DMS153 treated with DMSO at 0.1 percent for 48 hours (cell line): ENCODE data around the gene FAM110D.
A peak's percentile ranks its signal among the peaks of the same experiment; 100 is the strongest.

Experiments
- DNase-seq: peaks from one replicate; lab custom pipeline; 2025; ENCODE audit not compliant: unreplicated experiment; lab: John Stamatoyannopoulos, UW

Gene FAM110D

DNA sequence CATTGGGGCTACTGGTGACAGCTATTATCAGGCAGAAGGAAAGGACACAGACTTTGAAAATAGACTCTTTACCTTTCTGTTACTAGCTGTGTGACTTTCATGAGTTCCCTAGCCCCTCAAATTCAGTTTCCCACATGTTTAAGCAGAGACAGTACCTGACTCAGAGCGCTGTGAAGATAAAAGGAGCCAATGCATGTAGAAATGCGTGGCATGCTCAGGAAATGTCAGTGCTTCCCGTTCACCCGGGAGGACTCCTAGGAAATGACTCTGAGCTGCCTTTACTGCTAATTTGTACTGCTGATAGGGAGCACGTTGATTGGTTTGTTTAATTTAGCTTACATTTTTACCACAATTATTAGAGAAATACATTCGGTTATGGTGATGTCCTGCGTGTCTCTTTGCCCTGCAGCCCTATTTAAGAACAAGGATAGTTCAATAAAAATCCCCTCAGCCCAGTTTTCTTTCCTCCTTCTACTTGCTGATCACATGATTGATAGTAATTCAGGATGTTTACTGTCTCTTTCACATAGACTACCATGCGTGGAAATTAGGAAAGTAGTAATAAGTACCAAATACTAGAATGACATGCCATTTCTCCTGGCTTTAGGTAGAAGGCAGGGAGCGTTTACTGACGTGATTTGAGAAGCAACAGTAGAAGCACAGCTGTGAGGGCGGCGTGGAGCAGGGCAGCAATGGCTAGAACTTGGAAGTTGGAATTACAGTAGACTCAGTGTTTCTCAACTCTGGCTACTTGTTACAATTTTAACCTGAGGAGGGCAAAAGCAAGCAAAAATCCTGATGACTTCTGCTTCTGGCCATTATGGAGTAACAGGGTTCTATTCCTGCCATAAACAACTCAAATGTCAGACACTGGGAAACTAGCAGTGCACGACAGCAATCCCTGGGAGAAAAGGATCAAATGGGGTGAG is 31.4 kb upstream of the FAM110D start:
- peak; percentile 25 for DNase-seq

DNA sequence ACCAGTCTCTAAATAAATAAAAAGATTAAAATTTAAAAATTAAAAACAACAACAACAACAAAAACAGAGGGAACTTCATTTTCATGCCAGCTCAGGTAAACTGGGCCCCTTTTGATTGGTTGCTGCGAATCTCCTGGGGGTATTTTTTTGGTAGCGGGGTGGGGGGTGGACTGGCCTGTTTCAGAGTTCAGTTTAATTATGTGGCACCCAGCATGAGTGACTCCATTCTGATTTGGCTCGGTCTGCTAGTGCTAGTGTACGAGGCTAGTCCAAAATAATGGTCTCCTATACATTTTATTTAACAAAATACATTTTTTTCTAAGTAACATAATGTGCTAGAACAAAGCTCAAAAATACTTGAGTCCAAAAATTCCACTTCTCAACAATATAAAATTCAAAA is 29.1 kb upstream of the FAM110D start:
- DNase-seq = no peak

DNA sequence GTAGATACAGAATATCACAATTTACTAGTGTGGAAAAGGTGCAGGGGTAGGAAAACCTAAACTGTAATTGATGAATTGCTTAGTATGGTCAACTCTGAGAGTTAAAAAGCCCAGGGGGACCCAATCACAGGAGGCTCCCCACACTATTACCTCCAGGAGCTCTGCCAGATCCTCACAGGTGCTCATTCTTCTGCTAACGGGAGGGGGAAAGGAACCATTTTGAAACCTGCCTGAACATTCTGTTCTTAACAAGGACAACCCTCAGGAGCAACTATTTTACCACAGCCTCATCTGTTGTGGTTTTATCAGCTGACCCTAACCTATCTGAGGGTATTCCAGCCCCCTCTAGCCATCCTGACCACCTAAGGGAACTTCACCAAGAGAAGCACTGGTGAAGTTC is 28.2 kb upstream of the FAM110D start:
- DNase-seq = no peak

DNA sequence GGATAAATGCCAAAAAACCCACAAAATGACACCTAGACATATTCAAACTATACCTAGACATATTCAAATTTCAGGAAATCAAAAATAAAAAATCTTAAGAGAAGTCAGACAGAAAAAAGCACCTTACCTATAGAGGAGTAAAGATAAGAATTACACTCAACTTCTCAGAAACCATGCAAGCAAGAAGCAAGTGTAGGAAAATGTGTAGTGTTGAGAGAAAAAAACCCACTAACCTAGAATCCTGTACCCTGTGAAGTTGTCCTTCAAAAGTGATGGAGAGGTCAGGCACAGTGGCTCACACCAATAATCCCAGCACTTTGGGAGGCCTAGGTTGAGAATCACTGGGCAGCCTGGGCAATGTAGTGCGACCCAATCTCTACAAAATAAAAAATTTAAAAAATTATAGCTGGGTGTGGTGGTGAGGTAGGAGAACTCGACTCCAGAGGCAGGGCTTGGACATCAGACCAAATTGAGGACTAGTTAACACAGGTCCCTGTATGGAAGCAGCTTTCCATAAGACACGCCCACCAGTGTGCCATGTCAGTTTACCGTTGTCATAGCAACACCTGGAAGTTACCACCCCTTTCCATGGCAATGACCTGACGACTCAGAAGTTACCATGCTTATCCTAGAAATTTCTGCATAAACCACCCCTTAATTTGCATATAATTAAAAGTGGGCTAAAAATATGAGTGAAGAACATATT is 26.6 kb upstream of the FAM110D start:
- DNase-seq = no peak

DNA sequence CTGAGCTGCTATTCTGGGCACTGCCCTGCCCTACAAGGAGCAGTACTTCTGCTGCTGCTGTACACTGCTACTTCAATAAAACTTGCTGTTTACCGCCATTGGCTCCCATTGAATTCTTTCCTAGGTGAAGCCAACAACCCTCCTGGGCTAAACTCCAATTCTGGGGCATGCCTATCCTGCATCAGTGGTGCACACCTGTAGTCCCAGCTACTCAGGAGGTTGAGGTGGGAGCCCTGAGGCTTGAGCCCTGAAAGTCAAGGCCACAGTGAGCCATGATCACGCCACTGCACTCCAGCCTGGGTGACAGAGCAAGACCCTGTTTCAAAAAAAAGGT is 26.1 kb upstream of the FAM110D start:
- no peak for DNase-seq

DNA sequence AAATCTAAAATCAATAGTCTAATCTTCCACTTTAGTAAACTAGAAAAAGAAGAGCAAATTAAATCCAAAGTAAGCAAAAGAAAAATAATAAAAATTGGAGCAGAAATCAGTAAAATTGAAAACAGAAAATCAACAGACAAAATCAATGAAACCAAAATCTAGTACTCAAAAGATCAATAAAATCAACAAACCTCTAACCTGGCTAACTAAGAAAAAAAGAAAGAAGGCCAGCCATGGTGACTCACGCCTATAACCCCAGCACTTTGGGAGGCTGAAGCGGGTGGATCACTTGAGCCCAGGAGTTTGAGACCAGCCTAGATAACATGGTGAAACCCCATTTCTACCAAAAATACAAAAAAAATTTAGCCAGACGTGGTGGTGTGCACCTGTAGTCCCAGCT is 24.4 kb upstream of the FAM110D start:
- DNase-seq = no peak

DNA sequence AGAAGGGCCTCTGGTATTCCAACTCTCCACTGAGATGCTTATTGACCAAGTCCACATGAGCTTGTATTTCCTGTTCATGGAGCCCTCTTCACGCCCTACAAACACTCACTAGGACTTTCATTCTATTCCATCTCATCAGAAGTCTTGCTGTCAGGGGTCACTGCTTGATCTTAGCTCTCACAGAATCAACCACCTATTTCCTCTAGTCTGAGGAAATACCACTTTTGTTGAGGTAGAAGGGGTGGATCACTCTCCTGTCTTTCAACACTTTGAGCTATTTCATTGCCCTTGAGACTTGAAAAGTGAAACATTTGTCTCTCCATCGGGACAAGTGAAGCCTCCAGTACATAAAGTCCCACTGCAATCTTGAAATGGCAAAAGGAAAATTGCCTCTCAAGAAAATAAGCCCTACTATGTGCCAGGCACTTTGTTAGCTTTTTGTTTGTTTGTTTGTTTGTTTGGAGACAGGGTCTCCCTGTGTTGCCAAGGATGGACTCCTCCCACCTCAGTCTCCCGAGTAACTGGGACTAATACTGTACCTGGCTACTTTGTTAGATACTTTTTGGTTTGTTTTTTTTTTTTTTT is 19.8 kb upstream of the FAM110D start:
- no peak for DNase-seq

DNA sequence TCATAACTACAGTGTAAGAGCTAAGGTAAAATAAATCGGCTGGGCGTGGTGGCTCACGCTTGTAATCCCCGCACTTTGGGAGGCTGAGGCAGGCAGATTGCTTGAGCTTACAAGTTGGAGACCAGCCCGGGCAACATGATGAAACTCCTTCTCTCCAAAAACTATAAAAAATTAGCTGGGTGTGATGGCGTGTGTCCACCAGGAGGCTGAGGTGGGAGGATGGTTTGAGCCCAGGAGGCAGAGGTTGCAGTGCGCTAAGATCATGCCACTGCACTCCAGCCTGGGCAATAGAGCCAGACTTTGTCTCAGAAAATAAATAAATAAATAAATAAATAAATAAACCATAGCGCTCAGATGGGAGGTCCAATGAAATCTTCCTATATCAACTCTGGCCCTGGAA is 16.7 kb upstream of the FAM110D start:
- DNase-seq = no peak

DNA sequence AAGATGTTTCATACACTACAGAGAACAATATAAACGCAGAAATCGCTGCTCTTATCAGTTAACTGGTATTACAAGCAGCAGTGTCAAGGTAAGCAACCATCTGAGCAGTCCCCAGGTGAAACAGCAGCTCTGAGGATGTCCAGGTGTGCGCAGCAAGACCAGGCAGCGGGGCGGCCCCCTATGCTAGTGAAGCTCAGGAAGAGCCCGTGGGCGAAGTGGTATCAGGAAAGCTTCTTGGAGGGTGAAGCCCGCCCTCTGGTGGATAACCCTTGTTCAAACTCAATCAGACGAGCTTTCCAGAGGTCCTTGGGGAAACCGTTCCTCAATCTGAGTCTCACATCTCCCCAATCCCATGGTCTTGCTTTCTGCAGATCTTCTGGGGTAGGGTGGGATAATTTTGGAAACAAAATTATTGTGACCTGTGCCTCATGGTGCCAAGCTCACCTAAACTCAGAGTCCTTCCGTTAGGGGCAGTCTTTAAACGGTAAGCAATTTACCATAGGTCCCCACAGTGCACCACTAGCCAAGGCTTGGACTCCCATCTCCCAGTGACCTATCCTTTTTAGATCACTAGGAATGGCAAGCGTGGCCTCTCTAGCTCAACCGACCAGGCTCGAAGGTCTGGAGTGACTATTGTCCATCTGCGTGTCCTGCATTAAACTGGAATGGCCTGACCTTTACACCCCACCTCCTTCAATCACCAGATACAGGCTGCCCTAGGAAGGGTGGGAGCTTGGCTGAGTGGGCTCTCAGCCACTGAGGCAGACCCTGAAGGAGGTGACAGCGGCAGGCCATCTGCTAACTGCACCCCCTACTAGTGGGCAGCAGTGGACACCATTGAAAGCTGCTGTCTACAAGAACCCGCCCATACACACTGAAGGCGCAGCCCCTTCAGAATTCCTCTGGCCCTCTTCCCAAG is 13.6 kb upstream of the FAM110D start:
- peak; percentile 94 for DNase-seq

DNA sequence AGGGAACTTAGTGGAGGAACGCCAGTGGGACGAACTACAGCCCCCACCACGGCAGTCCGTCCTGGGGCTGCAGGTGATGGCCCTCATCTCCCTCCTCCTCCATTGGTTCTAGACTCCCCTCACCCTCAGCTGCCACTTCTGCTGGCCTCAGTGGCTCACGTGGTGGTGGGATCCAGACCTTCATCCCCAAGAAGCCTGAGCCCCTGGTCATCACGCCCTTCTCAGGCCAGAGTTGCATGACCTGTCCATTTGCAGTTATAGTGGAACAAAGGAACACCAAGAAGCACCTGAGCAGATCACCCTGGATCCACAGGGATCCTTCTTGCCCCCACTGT is 13.0 kb upstream of the FAM110D start:
- no peak for DNase-seq

DNA sequence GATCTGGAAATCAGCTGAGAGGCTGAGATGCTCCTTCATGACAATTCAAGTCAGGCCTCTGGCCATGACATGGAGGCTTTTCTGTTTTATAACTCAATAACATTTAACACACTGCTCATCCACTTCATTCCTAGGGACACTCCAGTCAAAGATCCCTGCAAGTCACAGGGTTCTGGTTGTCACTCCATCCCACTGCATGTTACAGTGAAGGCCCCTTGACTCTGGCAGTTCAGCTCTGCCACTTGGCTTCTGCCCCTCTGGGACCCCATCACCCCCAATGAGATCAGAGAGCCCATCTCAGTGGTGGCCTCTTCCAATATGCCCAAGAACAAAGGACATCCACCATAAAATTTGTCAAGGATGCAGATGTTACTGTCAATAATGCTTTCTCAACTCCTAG is 10.0 kb upstream of the FAM110D start:
- no peak for DNase-seq

DNA sequence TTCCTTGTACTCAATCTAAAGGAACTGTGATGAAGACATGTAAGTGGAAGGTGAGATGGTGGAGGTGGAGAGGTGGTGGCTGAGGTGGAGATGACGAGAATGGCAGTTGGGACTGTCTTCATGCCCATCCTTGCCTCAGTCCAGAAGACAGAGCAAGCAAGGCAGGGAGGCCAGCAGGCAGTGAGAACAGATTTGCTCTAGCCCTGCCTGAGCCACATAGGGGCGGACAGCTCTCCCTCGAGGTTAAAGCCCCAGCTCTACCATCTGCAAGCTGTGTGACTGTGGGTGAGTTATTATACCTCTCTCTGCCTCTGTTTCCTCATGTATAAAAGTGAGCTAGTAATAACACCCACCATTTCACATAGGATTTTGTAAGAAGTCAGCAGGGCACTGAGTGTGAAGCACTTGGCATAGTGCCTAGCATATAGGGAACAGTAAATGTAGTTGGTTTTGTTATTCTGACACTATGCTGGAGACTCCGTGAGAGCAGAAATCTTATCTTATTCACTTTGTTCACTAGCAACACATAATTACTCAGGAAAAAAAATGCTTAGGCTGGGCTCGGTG is 4.8 kb upstream of the FAM110D start:
- no peak for DNase-seq

DNA sequence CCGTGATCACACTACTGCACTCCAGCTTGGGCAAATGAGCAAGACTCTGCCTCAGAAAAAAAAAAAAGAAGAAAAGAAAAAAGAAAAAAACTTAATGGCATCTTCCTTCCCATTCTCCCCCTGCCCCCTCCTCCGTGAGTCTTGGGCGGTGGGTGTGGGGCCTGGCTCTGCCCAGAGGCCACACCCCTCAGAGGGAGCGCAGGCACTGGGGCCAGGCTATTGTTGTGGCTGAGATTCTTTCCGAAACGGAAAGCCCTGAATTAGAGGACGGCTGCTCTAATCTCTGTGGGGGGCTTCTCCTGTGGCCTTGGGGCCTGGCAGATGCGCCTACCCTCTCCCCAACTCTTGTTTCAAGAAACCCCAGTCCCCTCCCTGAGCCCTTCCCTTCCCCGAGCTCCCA is 4.1 kb upstream of the FAM110D start:
- DNase-seq = no peak

DNA sequence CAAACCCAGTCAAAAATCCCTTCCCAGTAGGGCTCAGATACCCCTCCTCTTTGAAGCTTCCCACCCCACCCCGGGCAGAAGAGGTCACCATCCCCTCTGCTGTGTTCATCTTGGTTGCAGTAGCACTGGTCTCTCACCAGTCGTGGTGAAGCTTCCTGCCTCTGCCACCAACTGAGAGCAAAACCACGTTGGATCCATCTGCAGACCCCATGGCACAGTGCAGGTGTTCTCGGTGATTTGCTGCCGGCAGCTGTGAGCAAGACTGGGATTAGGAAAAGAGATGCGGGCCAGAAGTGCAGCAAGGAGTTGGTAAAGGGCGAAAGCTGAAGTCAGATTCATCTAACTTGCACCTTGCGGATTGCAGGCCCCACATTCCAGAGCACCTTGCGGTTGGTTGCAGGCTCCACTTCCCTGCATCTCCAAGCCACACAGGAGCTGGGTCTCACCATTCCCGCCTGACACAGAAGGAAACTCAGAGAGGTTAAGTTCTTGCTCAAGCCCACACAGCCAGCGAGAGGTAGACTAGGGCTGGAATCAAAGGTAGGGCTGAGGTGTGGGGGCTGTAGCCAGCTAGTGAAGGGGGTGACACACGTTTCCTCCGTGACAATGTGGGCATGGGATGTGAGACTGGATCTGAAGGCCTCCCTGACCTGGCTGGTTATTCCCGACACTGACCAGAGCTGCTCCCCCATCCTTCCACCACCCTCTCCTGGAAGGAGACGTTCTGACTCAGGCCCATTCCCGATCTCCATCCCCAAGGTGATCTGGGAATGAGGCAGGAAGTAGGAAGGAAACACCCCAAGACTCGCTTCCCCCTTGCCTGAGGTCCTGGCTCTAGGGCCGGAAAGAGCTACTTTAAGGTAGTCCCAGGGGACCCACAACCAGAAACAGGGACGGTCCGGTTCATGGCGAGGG is 3.3 kb upstream of the FAM110D start:
- DNase-seq = no peak

DNA sequence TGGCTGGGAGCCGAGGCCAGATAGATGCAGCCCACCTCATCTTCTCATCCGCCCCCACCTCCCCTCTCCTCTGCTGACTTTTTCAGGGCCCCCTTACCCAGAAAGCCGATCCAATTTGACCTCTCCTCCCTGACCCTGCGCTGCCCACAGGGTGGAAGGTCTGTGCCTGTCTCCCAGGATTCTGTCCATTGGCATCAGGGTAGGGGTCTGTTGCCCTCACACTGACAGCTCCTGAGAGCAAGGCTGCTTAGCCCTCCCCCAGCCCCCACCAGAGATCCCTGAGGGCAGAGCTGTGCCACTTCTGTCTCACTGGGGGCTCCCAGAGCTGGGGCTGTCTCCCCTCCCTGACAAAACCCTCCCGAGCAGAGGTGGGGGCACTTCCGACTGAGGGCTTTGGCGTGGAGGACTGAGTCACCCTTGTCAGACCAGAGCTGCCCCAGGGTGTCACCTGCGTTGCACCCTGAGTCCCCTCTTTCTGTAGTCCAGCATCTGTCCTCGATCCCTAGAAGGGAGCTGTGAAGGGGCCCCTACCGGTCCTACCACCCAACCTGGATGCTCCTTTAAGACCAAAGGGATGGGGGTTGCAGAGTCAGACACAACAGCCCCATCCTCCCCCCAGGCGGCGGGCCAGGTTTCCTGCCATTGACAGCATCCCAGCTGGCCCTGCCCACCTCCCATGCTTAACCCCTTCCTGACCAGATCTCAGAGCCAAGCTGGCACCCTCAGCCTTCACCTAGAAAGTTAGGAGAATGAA is 2.4 kb upstream of the FAM110D start:
- no peak for DNase-seq

DNA sequence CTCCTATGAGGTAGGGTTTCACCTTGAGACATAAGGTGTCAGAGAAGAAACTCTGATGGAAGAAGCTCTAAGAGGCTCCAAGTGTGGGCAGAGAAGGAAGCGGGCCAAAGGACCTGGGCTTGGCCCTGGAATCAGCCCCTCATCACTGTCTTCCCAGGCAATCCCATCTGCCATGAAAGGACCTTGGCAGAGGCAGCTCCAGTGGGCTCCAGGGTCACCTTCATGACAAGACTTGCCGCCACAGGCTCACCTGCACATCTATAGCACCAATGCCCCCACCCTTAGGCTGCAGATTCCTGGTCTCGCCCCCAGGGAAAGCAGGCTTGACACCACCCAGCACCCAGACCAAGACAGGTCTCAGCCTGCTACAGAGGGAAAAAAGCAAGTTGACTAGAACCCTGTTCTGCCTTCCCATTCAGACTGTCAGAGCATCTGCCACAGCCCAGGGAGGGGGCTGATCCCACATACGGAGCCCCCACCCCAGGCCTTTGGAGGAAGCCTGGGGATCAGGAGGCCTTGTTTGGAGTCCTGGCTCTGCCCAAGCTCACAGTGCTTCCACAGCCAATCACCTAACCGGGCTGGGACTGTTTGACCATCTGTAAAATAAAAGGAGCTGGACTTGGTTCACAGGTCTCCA is 490 bp upstream of the FAM110D start:
- DNase-seq = no peak

DNA sequence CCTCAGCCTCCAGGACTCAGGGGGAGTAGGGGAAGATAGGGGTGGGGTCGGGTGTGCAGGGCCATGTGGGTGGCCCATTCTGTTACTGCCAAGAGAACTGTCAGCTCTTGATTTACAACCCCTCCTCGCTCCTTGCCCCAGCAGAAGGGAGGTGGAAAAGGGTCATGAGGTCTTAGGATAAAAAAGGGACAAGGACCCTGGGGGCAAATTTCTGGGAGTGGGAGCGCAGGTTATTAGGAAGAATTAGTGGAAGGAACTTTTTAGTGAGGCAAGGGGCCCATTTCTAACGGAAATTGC is 812 bp downstream of the FAM110D start:
- no peak for DNase-seq

DNA sequence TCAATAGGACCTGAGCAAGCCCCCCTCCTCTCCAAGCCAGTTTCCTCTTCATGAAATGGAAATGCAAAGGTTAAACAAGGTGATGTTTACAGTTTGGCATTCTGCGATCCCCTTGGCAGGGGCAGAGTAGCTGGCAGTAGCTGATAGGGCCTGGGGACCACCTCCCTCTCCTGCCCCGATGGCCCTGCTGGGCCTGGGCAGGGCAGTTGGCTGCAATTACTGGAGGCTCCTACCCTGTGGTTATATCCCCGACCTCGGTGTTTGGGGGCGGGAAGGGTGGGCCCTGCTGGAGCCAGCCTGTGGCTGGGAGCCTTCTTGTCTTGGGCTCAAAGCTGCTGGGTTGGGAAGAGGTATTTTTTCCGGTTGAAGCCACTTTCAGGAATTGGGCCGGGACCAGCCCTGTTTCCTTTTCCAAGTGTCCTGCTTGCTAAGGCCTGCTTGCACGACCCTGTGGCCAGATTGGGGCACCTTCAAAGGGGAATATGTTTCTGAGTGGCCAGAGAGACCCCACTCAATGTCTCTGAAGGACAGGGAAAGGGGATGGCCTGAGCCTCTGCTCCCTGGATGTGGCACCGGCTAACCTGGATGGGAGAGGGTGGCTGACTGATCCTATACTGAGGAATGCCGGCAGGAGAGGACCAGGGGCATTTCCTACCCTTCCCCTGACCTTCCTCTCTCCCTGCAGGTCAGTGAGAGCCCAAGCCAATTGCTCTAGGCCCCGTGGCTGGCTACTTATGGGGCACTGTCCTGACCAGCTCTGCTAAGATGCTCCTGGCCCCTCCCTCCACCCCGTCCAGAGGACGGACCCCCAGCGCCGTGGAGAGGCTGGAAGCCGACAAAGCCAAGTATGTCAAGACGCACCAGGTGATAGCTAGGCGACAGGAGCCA is 1.9 kb downstream of the FAM110D start:
- DNase-seq = no peak
